K562 (cell line): ENCODE measurements around the gene FRMD4A. TPM values are rescaled to one million over a fixed set of nuclear protein-coding genes. Genes with fewer than 3 reads are reported as not detected.

Experiments
- CBFA2T2 ChIP-seq: fragments of 450-650 bp; conservative IDR thresholded peaks from 2 replicates; pipeline ENCODE4 v1.6.1; 2017; ENCODE audit warnings: mild to moderate bottlenecking
- CBFB ChIP-seq: sonication (generic); formaldehyde crosslinking; IDR thresholded peaks from 2 replicates; pipeline ENCODE4 v1.4.0; 2020; ENCODE audit warnings: mild to moderate bottlenecking, missing genetic modification reagents
- CREBBP ChIP-seq: IDR thresholded peaks from one replicate; pipeline ENCODE4 v1.6.1; 2012; ENCODE audit warnings: low read depth, mild to moderate bottlenecking, control low read depth, inconsistent platforms, low read length
- CTBP1 ChIP-seq: fragments of 450-650 bp; IDR thresholded peaks from 2 replicates; pipeline ENCODE4 v1.6.1; 2016; ENCODE audit warnings: borderline replicate concordance
- DPF2 ChIP-seq: fragments of 450-650 bp; IDR thresholded peaks from 2 replicates; pipeline ENCODE4 v1.6.1; 2016
- HDGF ChIP-seq: fragments of 450-650 bp; IDR thresholded peaks from 2 replicates; pipeline ENCODE4 v1.6.1; 2016
- HLTF ChIP-seq: fragments of 450-650 bp; IDR thresholded peaks from 2 replicates; pipeline ENCODE4 v1.6.1; 2016
- KAT7 ChIP-seq: sonication (generic); formaldehyde crosslinking; IDR thresholded peaks from 2 replicates; pipeline ENCODE4 v1.8.0; 2022; ENCODE audit warnings: missing genetic modification reagents, mild to moderate bottlenecking, borderline replicate concordance
- KDM4B ChIP-seq, 2 experiments: fragments of 450-650 bp in 1 of 2; sonication (generic) in 1 of 2; IDR thresholded peaks; 2 replicates each; pipeline ENCODE4 v1.6.1; 2016 to 2017; ENCODE audit warnings: borderline replicate concordance in 2 of 2, antibody characterized with exemption in 1 of 2, low read depth in 1 of 2, mild to moderate bottlenecking in 1 of 2
- KDM5B ChIP-seq: fragments of 200-600 bp; sonication (generic); IDR thresholded peaks from 2 replicates; pipeline ENCODE4 v1.6.1; 2012; ENCODE audit warnings: low read depth, mild to moderate bottlenecking, moderate library complexity, low read length, control low read depth, inconsistent platforms; ENCODE audit not compliant: insufficient replicate concordance
- MEF2D ChIP-seq: conservative IDR thresholded peaks from 2 replicates; pipeline ENCODE4 v1.6.1; 2016; ENCODE audit warnings: low read depth, missing genetic modification characterization, missing compliant biosample characterization
- NFIC ChIP-seq: fragments of 450-650 bp; IDR thresholded peaks from 2 replicates; pipeline ENCODE4 v1.6.1; 2017; ENCODE audit warnings: mild to moderate bottlenecking, inconsistent platforms
- SRSF3 ChIP-seq: fragments of 200-400 bp; formaldehyde crosslinking; IDR thresholded peaks from 2 replicates; pipeline ENCODE4 v1.6.1; 2016; ENCODE audit warnings: mild to moderate bottlenecking, low read length, moderate library complexity; ENCODE audit not compliant: insufficient read depth
- TAL1 ChIP-seq: fragments of 450-650 bp; IDR thresholded peaks from 2 replicates; pipeline ENCODE4 v1.6.1; 2016; ENCODE audit warnings: mild to moderate bottlenecking
- TBL1XR1 ChIP-seq, 2 experiments: IDR thresholded peaks; 2 replicates each; pipeline ENCODE4 v1.6.1; 2012; ENCODE audit warnings: improper control_type of control experiment in 2 of 2, low read length in 2 of 2, mild to moderate bottlenecking in 1 of 2
- ZNF311 ChIP-seq: fragments of 250-450 bp; sonication (Bioruptor Pico); IDR thresholded peaks from 2 replicates; pipeline ENCODE4 v1.4.0; 2020; ENCODE audit warnings: mild to moderate bottlenecking, moderate library complexity
- ZZZ3 ChIP-seq: fragments of 450-650 bp; IDR thresholded peaks from 2 replicates; pipeline ENCODE4 v1.6.1; 2016; ENCODE audit warnings: antibody characterized with exemption, mild to moderate bottlenecking, moderate library complexity
- polyA plus RNA-seq, 8 experiments: library from polyadenylated mRNA; depleted of rRNA in 4 of 8; stranded (reverse) in 5 of 8; unstranded in 3 of 8; fragments of >200 nt; fragmentation: Nextera tagmentation in 2 of 8; fragmentation: Illumina TruSeq in 1 of 8; extraction: Ambion mirVana in 2 of 8; extraction: Trizol in 1 of 8; gene quantifications; 2 replicates each; pipeline versions ENCODE4 v1.2.1 to v1.2.3, GENCODE V29; 2011 to 2014; ENCODE audit warnings: inconsistent platforms in 1 of 8, missing spikeins in 1 of 8
- total RNA-seq, 7 experiments: library from RNA; depleted of rRNA in 6 of 7; stranded (reverse); fragments of >200 nt in 6 of 7; fragmentation: Illumina TruSeq in 2 of 7; extraction: Trizol in 2 of 7; gene quantifications; 2 replicates each; pipeline versions ENCODE4 v1.2.1 to v1.2.3, GENCODE V29; 2011 to 2021; ENCODE audit warnings: low replicate concordance in 1 of 7
- TF ChIP-seq, protein P1 (sequence below): fragments of 450-650 bp; IDR thresholded peaks from 2 replicates; pipeline ENCODE4 v1.6.1; 2018; ENCODE audit not compliant: partially characterized antibody
- TF ChIP-seq, protein P2 (sequence below): fragments of 450-650 bp; IDR thresholded peaks from 2 replicates; pipeline ENCODE4 v1.6.1; 2016; ENCODE audit warnings: antibody characterized with exemption
- TF ChIP-seq, protein P3 (sequence below): fragments of 450-650 bp; formaldehyde crosslinking; IDR thresholded peaks from 2 replicates; pipeline ENCODE4 v1.4.0; 2020; ENCODE audit warnings: mild to moderate bottlenecking, moderate library complexity
- TF ChIP-seq, protein P4 (sequence below): fragments of 250-450 bp; sonication (Bioruptor Pico); IDR thresholded peaks from 2 replicates; pipeline ENCODE4 v1.4.0; 2020; ENCODE audit warnings: mild to moderate bottlenecking, moderate library complexity

The FRMD4A gene
- total and polyA plus RNA-seq, 9 of the 15 experiments (the other 6 are each of a cell fraction or from before 2014, with no cell fraction given) = 0.80 to 5.2 (median 3.0) TPM

DNA sequence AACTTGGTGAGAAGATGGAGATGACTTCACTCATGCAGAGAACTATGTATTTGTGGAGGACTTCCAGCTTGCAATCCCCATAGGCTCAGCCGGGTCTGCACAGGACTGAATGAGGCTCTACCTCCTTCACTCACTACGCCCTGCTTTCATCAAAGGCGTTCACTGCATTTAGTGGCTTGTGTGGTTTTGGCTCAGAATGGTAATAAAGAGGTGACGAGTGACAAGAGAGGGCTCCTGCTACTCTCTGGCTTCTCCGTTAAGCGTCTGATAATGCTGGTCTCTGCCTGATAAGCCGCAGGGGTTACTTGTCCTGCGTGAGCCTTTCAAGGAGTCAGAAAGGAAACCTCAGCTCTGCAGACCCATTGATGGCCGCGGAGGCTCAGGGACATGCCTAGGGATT, 400.6 kb downstream of the FRMD4A start (continued):
- TF ChIP-seq, protein P1, sequence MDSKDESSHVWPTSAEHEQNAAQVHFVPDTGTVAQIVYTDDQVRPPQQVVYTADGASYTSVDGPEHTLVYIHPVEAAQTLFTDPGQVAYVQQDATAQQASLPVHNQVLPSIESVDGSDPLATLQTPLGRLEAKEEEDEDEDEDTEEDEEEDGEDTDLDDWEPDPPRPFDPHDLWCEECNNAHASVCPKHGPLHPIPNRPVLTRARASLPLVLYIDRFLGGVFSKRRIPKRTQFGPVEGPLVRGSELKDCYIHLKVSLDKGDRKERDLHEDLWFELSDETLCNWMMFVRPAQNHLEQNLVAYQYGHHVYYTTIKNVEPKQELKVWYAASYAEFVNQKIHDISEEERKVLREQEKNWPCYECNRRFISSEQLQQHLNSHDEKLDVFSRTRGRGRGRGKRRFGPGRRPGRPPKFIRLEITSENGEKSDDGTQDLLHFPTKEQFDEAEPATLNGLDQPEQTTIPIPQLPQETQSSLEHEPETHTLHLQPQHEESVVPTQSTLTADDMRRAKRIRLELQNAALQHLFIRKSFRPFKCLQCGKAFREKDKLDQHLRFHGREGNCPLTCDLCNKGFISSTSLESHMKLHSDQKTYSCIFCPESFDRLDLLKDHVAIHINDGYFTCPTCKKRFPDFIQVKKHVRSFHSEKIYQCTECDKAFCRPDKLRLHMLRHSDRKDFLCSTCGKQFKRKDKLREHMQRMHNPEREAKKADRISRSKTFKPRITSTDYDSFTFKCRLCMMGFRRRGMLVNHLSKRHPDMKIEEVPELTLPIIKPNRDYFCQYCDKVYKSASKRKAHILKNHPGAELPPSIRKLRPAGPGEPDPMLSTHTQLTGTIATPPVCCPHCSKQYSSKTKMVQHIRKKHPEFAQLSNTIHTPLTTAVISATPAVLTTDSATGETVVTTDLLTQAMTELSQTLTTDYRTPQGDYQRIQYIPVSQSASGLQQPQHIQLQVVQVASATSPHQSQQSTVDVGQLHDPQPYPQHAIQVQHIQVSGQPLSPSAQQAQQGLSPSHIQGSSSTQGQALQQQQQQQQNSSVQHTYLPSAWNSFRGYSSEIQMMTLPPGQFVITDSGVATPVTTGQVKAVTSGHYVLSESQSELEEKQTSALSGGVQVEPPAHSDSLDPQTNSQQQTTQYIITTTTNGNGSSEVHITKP = no peak
- TF ChIP-seq, protein P2, sequence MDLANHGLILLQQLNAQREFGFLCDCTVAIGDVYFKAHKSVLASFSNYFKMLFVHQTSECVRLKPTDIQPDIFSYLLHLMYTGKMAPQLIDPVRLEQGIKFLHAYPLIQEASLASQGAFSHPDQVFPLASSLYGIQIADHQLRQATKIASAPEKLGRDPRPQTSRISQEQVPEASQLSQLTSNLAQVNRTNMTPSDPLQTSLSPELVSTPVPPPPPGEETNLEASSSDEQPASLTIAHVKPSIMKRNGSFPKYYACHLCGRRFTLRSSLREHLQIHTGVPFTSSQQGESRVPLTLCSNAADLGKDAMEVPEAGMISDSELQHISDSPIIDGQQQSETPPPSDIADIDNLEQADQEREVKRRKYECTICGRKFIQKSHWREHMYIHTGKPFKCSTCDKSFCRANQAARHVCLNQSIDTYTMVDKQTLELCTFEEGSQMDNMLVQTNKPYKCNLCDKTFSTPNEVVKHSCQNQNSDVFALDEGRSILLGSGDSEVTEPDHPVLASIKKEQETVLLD = no peak
- TF ChIP-seq CBFB (peak; percentile 77; the same call in 1 of the 2 replicates), SRSF3 (no peak), ZNF311 (CRISPR knock-in tag) (no peak), TAL1 (peak; percentile 73), CBFA2T2 (peak; percentile 70), MEF2D (no peak), NFIC (peak; percentile 62), TBL1XR1 (IDR thresholded peaks at IDR 0.05; ENCODE audit: low read length in 2 of 2) (no peak), ZZZ3 (no peak), KAT7 (CRISPR knock-in tag) (no peak), DPF2 (0 out of 2 replicates have a peak, but pooled peaks have one; percentile 28), CREBBP (no peak), HDGF (no peak), CTBP1 (0 out of 2 replicates have a peak, but pooled peaks have one; percentile 17), HLTF (no peak), KDM4B (IDR thresholded peaks at IDR 0.05; ENCODE audit: borderline replicate concordance in 2 of 2, low read depth in 1 of 2) (no peak), KDM5B (no peak)
- TF ChIP-seq, protein P3, sequence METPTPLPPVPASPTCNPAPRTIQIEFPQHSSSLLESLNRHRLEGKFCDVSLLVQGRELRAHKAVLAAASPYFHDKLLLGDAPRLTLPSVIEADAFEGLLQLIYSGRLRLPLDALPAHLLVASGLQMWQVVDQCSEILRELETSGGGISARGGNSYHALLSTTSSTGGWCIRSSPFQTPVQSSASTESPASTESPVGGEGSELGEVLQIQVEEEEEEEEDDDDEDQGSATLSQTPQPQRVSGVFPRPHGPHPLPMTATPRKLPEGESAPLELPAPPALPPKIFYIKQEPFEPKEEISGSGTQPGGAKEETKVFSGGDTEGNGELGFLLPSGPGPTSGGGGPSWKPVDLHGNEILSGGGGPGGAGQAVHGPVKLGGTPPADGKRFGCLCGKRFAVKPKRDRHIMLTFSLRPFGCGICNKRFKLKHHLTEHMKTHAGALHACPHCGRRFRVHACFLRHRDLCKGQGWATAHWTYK (CRISPR knock-in tag) = no peak
- TF ChIP-seq, protein P4, sequence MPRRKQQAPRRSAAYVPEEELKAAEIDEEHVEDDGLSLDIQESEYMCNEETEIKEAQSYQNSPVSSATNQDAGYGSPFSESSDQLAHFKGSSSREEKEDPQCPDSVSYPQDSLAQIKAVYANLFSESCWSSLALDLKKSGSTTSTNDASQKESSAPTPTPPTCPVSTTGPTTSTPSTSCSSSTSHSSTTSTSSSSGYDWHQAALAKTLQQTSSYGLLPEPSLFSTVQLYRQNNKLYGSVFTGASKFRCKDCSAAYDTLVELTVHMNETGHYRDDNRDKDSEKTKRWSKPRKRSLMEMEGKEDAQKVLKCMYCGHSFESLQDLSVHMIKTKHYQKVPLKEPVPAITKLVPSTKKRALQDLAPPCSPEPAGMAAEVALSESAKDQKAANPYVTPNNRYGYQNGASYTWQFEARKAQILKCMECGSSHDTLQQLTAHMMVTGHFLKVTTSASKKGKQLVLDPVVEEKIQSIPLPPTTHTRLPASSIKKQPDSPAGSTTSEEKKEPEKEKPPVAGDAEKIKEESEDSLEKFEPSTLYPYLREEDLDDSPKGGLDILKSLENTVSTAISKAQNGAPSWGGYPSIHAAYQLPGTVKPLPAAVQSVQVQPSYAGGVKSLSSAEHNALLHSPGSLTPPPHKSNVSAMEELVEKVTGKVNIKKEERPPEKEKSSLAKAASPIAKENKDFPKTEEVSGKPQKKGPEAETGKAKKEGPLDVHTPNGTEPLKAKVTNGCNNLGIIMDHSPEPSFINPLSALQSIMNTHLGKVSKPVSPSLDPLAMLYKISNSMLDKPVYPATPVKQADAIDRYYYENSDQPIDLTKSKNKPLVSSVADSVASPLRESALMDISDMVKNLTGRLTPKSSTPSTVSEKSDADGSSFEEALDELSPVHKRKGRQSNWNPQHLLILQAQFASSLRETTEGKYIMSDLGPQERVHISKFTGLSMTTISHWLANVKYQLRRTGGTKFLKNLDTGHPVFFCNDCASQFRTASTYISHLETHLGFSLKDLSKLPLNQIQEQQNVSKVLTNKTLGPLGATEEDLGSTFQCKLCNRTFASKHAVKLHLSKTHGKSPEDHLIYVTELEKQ (CRISPR knock-in tag) = no peak
